NCI-H774 (cell line): Measurements from ENCODE around the gene SAE1.

Experiments
- DNase-seq: peaks from one replicate; lab custom pipeline; 2025; lab: John Stamatoyannopoulos, UW

SAE1 gene

DNA sequence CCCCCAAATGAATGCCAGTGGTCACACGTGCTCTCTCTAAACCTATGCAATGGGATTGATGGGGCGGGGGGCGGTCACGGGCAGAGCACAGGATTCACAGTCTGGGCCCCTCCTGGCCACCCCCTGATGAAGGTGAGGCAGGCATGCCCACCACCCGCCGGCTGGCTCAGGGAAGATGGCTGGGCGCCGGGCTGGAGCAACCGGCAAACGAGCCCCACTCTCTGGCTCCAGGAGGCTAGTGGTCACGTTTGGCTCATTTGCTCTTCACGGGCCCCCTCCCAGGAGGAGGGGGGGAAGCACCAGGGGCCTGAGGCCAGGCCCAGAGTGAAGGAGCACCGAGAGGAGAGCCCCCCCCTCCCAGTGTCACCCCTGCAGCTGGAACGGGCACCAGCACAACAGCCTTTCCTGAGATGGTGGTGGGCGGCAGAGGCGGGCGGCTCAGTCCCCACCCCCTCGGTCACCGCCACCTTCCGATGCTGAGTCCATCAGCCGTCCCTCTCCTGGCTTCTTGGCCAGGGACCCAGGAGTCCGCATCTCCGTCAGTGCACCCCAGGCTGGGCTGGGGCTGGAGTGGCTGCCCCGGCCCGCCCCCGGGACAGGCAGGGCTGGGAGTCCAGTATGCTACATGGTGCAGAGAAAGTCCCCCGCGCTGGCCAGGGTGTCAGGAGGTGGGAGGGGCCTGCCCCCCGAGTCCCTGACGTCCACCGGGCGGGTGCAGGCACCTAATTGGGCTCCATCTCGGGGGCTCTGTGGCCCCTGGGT is 90.6 kb downstream of the SAE1 start:
- DNase-seq: no peak

DNA sequence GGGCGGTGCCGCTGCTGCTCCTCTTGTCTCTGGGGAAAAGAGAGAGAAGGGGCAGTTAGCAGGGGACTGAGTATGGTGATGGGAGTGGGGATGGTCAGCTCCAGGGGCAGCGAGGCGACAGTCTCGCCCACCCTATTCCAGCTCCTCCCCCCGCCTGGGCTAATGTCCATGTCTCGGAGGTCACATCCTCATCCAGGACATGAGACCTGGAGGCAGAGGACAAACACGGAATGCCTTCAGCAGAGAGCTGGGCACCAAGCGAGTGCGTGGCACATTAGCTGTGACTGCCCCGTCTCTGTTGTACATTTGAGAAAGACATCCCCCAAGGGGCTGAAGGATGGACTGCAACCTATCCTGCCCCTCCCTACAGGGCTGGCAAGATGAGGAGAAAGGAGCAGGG is 91.3 kb downstream of the SAE1 start:
- no peak for DNase-seq

DNA sequence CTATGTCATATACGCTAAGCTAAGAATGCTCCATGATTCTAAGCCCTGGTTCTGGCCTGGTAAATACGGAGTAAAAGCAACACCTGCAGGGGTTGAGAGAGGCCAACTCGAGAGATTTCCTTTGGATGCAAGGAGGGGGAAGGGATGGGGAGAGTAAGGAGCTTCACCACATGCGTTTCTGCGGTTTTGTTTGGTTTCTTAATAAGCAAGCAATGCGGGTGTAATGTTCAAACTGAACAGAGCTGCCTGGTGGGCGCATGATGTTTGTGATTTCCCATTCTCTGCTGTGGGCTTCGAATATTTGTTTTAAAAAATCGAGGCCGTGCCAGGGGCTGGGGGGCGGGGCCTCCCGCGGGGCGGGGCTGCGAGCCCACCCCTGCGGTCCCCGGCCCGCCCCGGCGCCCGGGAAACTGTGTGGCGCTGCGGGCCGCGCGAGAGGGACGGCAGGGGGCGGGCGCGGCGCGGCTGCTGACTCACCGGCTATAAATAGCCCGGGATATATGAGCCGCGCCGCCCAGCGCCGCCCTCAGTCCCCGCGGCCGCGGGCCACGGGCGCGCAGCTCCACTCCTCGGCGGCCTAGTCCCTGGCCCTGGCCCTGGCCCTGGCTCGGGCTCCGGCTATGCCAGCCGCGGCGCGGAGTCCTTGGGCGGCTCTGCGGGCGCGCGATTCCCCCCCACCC is 95.3 kb downstream of the SAE1 start:
- DNase-seq: peak; percentile 86

DNA sequence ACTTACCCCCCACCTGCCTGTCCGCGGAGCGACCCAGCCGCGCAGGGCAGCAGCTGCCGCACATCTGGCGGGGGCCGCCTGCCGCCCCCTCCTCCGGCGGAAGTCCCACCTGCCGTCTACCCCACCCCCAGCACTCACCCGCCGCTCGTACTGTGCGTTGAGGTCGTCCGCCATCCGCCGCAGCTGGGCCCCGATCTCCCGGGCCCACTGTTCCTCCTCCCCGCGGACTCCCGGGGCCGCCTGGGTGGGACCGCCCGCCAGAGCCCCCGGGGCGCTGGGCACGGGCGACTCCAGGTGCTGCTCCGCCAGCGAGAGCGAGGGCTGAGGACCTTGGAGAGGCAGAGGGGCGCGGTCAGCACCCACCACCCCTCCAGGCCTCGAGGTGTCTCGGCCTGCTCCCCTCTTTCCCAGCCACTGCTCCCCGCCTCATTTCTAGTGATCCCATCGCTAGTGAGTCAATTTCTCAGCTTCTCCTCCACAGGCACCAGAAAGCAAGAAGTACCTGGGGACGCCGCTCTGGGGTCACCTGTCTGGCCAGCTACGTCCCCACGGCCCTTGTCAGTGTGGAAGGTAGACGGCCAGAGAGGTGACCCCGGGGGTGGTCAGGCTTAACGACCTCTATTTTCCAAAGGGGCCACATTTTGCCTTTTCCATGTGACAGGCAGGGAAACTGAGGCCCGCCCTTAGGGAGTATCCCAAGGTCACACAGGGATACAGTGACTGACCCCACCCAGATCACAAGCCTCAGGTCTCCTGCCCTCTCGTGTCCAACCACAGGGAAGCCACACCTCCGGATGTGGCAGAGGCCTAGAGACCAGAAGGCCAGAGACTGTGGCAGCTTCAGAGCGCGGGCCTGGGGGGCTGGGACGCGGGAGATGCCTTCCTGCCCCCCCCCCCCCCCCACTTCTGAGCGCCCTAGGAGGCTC is 96.1 kb downstream of the SAE1 start:
- peak; percentile 40 for DNase-seq

DNA sequence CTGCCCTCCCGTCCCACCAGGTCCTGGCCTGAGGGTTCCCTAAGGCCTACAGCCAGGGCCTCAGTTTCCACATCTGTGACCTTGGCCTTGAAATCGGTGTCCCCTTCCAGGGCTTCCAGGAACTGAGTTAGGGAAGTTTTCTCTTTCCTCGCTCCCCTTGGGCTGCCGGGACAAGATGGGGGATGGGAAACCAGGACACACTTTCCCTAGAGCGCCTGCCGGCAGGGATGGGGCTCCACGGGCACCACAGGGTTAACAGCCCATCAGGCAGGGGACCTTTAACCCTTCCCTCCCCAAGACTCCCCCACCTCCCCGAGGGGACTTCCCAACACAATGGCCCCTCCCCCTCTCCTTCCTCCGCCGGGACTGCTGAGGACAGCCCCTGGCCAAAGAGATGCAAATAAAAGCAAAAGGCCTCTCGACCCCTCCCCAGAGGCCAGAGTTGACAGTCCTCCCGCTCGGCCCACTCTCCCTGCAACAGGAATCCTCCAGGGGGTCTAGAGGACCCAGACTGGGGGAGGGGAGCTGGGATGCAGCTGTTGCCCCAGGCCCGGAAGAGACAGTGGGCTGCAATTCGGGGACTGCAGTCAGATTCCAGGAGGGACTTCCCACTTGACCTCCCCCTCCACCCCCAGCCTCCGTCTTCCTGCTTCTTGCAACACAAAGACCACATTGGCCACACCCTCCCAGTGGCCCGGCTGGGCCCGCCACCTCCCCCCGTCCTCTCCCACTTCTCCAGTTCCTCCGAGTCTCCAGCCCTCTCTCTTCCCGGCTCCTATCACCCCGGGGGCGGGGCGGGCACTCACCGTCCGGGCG is 96.9 kb downstream of the SAE1 start:
- DNase-seq: peak; percentile 20

DNA sequence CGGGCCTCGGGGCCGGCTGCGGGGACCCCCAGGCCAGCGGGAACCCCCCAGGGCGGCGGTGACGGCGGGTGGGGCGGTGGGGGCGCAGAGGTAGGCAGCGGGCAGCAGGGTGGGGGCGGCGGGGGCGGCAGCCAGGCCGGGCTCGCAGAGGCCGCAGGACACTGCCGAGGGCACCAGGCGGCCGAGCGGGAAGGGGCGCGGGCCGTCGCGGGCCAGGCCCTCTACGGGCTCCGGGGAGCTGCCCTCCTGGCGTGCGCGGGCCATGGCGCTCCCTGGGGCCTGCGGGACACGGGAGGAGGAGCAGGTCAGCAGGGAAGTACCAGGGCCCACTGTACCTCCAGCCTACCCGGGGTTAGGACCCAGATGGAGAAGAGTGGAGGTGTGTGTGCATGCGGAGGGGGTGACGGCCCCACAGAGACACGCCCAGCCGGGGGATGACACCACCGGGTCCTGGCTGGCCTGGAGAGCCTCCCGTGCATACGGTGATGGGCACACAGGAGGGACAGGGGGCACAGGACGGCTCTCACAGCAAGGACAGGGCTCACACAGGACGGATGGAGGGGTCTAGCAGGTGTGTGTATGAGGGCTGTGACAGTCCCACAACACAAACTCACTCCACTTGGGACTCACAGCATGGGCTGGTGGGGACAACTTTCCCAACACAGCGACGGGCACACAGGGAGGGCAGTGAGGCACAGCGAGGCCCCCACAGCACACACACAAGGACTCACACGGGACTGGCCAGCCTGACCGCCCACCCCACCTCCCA is 97.7 kb downstream of the SAE1 start:
- no peak for DNase-seq

DNA sequence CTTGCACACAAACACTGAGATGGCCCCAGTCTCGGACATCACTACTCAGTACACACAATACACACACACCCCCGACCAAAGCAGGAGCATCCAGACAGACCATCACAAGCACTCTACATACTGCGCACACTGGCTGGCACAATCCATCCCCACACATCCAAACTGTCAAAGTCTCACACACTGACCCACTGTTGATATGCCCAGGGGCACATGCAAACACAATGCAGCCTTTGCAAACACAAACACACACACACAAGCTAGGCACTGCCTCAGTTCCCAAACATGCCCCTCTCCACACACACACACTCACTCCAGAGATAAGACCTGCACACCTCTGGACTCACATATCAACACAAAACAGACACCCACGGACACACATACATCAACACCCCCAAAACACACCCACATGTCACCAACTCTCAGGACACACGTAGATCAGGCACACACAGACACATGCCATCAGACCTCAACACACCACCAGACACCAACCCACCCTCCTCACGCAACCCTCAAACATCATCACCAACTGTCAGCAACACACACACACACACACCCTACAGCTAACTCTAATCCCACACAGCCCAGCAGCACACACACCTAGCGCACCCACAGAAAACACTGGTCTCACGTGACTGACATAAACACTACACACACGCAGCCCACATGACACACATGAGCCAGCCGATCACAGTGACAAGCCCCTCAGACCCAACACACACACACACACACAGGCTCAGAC is 98.5 kb downstream of the SAE1 start:
- DNase-seq: no peak

DNA sequence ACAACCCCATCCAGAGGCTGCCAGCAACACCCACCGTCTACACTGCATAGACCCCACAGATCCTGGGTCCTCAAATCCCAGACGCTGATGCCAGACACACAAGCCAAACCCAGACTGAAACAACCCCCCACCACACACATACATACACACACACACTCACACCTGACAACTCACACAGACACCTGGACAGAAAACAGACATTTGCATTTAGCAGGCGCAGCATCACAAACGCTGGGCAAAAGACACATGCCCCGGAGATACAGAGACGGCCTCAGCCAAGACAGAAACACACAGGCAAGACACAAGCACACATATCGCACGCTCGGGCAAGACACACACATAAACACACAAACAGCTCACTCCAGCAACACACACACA is 99.0 kb downstream of the SAE1 start:
- no peak for DNase-seq

DNA sequence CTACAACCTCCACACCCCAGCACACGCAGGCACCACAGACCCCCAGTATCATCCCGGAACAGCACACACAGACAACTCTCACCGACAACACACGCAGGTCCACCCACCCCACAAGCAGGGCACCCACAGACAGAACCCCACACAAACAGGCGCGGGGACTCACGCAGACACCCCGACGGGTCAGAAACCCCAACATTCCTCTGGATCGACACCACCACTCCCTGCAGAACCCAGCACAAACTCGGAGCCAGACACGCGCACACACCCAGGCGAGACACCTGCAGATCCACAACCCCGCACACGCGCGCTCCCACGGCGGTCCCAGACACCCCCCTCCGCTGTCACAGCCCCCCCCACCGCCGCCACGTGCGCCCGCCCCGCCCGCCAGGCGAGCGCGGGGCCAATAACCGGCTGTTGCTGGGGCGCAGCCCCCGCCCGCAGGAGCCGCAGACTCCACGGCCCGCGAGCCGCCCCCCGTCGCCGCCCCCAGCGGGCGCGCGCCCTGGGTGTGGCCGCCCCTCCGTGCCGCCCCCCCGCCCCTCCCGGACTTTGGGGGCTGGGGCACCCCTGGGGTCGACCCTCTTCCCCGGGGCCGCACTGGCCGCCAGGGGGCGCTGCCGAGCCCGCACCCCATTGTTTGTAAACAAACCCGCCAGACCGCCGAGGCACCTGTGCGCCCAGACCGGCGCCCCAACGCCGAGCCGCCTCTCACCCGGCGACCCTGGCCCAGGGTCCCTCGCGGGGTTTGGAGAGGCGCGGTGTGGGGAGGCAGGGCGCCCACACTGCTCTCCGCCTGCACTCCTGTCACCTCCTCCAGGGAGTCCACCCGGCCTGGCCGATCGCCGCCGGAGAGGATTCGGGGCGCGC is 99.7 kb downstream of the SAE1 start:
- peak; percentile 28 for DNase-seq

DNA sequence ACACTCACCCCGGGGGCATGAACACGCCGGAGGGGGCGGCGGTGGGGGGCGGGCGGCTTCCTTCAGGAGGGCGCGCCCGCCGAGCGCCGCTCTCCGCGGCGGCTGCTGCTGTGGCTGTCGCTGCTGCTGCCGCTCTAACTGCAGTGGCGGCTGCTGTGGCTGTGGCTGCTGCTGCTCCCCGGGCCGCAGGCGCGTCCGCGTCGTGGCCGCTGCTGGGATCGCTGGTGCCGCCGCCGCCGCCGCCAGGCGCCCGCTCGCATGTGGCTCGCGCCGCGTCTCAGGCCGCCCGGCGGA is 100.2 kb downstream of the SAE1 start, which contains the start of gene BBC3:
Gene BBC3, minus strand, starts transcription at position 279 of the 294 bp plus-strand sequence. CDS start 2,768 bp downstream, outside the sequence.
- DNase-seq: no peak

DNA sequence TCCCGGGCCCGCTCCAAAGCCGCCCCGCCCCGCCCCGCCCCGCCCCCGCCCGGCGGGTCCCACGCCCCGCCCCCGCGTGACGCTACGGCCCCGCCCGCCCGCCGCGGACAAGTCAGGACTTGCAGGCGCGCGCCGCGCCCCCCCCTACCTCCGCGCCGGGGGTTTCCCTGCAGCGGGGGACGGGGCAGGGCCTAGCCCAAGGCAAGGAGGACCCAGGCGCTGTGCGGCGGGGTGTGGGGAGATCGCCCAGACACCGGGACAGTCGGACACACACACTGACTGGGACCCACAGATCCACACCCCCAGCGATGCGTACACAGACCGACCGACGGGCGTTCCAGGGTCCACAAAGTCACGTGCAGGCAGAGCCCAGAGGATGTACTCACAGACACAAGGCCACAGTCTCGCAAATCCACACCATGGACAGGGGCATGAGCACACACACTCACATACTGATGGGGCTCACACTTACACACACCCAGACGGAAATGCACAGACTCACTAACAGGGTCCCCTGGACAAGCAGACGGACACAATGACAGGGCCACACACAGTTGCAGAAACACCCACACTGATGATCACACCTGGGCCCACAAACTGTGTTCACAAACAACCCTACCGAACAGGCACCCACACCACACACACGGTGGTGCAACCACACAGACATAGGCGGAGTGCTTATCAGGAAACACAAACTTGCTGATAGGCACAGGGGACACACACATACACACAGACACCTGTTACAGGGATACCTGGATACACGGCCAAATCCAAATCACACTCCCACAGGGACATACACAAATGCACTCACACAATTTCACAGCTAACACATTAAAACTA is 100.8 kb downstream of the SAE1 start:
- peak; percentile 62 for DNase-seq

DNA sequence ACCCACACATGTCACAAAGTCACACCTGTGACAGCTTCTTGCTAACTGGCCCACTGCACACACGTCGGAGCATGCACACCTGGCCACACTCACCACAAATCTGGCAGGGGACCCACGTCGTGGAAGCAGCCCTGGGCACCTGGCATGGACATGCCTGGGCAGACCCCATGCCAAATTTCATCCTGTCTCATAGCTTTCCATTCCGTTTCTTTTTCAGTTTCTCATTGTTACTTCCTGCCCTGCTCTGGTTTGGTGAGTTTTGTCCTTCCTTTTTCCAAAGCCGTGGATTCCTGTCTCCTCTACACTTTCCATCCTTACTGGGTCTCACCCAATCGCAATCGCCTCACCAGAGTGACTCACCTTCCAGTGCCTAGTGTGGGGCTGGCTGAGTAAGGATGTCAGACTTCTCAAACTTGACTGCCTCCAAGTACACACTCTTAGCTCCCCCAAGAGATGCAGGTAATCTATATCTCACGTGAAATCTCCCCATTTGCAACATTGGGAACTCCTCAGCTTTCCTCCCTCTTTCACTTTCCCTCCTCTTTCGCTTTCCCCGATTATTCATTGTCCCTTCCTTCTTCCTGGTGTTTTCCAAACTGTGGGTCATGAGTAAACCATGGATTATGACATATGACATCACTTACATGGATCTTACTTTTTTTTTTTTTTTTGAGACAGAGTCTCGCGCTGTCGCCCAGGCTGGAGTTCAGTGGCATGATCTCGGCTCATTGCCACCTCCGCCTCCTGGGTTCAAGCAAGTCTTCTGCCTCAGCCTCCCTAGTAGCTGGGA is 102.0 kb downstream of the SAE1 start:
- DNase-seq: no peak

DNA sequence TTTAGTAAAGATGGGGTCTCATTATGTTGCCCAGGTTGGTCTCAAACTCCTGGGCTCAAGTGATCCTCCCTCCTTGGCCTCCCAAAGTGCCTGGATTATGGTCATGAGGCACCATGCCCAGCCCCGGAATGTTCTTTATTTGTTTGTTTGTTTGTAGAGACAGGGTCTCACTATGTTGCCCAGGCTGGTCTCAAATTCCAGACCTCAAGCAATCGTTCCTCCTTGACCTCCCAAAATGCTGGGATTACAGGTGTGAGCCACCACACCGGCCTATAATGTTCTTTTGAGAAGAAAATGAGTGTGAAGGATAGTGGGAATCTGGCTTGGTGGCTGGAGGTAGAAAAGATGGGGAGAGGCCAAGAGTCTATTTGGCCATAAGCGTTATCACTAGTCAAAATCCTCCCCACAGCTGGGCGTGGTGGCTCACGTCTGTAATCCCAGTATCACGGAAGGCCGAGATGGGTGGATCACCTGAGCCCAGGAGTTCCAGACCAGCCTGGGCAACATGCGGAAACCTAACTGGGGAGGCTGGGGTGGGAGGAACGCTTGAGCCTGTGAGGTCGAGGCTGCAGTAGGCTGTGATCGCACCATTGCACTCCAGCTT is 105.5 kb downstream of the SAE1 start:
- no peak for DNase-seq

DNA sequence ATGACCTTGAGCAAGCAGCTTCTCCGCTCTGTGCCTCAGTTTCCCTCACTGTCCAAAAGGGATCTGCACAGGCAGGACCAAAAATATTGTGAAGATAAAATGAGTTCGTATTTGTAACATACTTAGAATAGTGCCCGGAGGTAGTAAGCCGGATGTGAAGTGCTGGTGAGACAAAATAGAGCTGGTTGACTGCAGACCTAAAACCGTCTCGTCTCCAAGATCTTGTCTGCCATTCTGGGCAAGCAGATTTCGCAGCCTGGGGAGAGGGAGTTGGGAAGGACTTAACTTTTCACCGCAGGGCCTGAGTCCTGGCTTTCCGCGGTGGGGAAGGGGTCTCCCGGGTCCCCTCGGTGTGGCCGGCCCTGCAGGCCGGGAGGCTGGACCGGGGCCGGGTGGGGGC is 108.5 kb downstream of the SAE1 start:
- no peak for DNase-seq

DNA sequence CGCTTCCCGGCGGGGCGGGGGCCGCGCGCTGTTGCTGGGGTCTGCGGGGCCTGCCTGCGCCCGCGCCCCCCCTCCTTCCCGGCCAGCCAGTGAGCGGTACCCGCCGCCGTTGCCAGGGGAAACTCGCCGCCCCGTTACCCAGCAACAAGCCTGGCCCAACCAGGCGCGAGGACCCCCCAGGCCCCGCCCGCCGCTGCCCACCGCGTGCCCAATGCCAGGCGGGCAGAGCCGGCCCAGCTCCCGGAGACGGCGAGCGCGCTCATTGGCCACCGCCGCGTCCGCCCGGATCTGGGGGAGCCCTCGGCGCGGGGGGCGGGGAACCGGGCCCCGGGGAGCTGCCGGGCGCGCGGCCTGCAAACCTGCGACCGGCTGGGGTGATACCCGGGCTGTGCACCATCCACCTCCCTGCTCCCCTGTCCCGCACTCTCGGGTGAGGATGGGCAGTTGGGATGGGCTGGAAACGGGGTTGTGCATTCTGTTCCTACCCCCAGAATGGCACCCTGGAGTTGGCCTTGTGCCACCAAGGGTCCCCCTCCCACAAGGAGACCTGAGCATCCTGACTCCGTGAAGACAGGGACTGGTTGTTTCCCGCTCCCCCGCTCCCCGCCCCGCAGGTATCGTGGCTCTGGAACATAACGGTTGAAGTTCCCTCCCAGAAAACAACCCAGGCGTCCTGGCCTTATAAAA is 109.1 kb downstream of the SAE1 start:
- DNase-seq: peak; percentile 38

DNA sequence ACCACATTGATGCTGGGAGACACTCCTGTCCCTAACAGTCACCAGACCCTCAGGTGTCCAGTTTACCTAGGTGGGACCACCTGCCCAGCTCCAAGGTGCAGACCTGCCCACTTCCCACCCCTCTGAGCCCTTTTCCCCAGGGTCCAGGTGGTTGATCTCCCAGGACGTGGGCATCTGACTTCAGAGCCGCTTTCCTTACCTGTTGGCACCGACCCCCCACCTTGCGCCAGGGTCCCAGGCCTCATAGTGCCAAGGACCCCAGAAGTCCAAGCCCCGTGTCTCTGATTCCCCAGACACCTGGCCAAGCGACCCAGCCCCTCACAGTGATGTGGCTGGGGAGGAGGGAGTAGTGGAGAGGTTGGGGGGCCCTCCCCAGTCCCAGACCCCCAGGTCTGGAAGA is 109.9 kb downstream of the SAE1 start:
- DNase-seq: no peak
